NK-92 treated with Interleukin-12 subunit alpha and Interleukin-12 subunit beta, amount 100 ng/mL, for 24 hours (cell line): ENCODE results near the gene CLHC1.

ENCODE experiments used
- DNase-seq: peaks from one replicate; lab custom pipeline; 2025; lab: John Stamatoyannopoulos, UW

Gene CLHC1

DNA sequence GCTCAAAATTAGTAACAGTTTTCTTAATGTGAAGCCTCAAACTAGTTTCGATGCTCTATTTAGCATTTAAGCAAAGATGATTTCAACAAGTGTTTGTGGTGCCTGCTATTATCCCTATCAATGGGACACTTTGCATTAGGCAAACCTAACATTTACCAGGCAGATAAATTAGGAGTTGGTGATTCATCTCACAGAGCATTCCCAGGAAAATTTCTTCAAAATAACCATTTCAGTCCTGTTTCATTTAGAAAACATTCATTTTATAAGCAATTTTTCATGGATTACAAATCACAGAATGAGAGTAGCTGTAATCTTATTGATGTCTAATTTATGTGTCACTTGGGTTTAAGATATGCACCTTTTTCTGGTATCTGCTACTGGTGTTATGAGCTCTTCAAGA, 62.7 kb downstream of the CLHC1 start:
- DNase-seq = no peak

DNA sequence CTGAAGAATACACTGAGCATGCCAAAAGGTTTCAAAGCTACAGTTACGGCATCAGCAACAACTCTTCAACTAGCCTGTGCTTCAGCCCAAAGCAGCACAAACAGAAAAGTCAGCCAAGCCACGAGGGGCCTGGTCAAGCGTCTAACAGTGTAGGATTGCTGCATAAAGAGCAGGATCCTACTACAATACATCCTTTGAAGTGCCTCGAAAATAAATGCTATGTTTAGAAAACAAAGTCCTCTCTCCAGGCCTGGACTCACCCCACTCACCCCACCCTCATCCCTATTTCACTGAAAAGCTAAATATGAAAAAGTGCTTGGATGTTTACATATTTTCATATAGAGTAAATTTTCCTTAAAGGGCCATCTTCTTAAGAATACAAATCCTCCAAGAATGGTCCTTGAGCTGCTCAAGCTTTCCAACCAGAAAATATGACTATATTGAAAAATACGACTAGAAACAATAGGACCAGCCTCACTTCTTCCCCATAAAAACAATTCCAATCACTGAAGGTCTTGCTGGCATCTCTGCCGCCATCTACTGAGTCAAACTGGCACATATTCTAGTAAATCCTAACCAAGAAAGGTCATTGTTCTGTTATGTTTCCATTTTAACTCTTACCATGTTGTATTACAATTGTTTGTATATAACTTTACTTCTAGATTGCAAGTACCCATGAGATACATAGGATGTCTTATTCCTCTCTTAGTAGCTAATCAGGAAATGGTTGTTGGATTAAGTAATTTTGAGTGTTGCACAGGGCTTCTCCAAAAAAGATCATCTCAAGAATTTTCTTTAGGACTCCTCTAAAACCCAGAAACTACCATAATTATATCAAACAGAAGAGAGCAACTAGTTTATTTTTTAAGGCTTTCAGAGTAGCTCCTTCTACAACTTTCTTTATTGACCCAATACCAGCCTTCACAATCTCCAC, 63.6 kb downstream of the CLHC1 start:
- no peak for DNase-seq

DNA sequence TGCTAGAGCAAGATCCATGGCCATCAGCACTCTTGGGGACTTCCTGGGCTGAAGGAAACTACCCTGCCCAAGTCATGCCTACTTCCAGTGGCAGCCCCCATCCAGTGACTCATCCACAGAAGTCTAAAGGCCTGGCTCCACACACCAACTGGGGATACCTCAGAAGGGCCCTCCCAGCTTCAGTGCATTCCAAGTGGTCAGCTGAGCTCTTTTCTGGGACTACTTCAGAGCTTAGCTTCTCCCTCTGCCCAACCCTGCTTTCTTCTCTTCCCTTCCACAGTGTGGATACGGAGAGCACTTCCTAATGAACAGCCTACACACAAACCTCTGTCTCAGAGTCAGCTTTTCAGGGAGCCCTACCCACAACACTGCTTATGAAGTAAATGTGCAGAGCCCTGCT, 66.5 kb downstream of the CLHC1 start:
- no peak for DNase-seq

DNA sequence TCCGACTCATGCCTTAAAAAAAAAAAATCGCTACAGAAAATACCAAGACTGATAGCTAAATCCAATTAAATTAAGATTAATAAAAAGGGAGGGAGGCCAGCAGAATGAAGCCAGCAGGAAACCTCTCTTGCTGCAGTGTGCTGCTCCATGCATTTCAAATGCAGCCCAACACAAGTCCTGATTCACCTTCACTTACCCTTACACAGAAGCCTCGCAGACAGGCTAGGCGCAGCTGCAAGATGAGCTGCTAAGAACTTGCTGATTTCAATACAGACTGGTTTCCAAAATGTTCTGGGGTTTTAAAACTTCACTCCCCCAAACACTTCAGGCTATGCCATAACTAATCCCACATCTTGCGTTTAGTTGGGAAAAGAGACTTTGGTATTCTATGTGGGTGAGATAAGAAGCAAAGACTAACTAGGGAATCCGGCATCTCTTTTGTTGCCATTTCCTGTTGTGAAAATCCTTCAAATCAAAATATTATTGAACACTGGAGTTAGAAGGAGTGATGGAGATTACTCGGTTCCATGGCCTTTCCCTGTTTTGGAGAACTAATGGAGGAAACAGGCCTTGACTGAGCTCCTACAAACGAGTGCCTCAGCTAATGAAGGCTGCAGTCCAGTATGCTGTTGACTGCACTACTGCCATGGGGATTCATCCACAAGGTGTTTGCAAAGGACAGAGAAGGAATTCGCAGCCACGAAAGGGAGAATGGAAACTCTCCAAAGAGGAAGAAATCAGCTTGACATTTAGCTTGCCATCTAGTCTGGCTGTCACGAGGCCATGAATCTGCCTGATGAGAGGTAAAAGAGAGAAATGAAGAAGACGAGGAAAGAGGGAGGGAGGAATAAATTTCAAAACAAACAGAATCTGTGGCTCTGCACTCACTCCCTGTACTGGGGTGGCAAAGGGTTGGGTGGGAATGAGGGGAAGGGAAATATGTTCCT, 67.3 kb downstream of the CLHC1 start:
- DNase-seq = no peak

DNA sequence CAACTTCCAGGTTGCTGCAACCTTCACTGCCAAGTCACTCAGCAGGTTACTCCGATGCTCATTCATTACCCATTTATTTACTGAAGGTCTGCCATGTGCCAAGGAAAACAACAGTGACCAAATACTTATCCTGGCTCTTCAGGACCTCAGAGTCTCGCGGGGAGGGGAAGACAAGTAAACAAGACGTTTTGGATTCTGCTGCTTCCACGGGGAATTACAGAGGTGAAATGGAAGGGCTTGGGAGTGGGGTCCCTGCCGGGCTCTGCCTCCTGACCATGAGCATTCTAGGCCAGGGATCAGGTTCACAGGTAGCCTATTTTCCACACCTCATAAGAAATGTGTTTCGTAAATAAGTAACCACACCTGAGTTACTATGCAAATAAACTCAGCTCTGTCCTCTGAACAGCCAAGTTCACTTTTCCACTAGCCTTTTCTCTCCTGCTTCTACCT, 68.1 kb downstream of the CLHC1 start:
- DNase-seq = no peak

DNA sequence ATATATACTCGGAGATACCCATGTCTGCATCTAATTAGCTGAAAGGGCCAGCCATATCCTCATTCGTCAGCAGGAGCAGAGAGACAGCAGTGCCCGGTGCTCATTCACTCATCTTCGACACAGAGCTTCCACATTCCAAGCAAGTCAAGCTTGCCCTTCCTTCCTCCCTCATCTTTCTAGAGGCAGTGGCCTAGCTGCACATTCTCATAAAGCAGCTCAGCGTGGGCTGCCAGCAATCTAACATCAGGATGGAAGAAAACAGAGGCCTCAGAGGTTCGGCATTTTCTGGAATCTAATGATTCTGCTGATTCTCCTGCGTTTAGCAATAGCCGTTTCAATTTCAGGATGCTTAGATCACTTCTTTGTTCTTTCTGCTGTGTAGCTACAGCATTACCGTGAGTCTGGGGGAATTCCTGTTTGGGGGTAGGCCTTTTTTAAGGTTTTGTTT, 68.8 kb downstream of the CLHC1 start:
- no peak for DNase-seq

DNA sequence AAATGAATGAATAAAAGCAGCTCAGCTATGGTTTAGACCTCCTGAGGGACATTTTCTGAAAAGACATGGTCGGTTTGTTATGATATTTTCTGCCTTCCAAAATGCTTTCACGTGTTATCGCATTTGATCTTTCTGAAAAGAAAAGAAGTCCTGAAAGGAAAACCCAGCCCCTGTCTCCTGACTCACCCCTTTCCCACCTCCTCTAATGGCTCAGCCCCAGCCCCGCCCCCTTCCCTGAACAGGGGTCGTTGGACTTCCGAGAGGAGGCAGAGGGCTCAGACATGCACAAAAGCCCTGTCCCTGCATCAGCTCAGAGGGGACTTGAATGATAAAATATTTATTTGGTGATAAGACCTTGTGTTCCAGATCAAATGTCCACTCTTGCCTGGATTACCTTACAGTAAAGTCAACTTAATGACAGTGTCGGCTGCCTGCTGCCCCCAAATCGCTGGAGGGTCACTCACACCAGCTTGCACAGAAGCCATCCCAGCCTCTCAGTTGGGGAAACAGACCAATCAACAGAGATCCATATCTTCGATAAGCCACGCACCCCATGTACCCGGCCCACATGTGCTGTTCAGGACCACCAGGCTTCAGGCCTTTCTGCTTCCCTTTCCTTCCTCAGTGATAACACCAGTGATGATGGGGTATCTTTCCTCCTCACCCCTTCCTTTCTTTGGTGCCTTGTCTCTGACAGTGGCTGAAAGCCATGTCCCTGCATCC, 69.6 kb downstream of the CLHC1 start:
- no peak for DNase-seq

DNA sequence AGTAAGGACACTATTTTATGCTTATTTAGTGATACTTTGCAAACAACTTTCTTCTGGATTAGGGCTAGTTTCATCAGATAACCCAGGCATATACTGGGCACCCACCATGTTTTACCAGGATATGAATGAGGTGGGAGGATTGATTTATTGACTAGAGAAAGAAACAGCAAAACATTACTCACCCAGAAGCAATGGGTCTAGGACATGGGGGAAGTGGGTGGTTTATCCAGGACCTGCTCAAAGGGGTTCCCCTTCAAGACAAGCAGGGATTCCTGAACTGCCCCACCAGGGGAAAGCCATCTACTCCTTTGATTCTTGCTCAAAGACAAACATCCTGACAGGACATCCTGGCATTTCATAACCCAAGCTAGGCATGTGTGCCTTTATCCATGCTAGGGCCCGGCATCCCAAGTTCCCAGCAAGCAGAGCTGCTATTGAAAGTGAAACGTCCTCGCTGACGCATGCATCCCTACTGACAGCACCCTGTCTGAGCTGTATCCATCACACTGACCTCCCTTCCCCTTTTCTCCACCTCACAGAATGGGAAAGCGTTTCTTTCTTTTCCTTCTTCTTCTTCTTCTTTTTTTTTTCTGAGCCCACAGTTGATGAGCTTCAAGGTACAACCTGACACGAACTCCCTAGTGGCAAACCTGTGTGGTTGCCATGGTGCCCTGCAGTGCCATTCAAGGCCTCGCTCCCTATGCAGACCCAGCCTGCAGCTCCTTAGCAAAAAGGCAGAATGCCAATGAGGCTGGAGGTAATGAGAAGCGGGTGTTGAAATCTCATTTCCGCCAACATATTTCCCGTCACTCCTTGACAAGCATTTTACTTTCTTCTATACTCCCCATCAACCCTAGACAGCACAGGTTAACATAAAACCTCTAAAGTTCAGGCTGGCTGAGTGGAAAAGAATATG, 70.5 kb downstream of the CLHC1 start:
- DNase-seq = no peak

DNA sequence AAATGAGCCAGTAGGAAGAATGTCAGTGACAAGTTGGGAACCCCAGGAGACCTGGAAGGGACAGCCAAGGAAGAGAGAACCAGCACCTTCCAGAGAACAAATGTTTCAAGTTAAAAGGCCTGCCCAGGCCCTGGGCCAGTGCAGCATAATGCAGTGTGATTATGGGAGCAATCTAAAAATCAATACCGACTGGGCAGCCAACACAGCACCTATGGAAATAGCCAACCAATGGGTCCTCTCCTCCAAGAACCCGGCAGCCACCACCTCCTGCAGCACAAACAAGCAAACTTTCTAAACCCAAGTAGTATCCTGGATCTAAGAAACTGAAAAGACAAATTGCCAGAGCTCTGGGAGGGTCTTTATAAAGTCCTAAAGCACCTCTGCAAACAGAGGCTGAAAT, 71.7 kb downstream of the CLHC1 start:
- no peak for DNase-seq

DNA sequence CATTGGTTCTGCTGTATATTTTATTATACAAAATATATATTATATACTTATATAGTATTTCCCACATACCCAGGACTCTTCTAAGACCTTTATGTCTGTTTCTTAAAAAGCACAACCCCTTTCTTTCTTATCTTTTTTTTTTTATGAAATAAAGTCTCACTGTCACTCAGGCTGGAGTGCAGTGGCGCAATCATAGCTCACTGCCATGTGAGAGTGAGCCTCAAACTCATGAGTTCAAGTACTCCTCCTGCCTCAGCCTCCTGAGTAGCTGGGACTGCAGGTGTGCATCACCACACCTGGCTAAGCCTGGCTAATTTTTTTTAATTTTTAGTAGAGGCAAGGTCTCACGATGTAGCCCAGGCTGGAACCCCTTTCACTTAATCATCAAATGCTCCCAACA, 72.3 kb downstream of the CLHC1 start:
- no peak for DNase-seq

DNA sequence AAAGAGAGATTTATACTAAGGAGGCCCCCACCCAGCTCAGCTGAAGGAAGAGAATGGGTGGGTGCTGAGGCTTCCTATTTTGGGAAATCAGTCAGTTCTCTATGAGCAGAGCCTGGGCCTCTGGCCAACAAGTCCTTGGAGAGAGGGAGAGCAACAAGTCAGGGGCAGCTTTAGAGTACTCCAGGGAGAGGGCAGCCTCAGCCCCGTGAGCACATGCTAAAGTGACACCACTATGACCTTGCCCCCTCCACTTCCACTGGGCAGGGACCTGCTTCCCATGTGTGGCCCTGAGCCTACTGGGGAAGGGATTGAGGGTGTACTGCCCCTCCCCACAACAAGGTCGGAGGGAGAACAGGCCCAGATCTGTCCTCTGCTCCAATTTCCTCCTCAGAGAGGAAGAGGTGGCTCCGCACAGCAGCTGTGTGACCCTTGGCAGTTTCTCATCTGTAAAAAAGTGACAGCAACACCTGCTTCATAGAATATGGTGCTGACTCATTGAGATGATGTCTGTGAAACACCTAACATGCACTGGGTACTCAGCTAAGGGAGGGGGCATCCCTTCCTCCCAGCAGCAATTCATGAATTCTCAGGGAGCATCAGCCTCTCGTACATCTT, 72.9 kb downstream of the CLHC1 start:
- DNase-seq = no peak

DNA sequence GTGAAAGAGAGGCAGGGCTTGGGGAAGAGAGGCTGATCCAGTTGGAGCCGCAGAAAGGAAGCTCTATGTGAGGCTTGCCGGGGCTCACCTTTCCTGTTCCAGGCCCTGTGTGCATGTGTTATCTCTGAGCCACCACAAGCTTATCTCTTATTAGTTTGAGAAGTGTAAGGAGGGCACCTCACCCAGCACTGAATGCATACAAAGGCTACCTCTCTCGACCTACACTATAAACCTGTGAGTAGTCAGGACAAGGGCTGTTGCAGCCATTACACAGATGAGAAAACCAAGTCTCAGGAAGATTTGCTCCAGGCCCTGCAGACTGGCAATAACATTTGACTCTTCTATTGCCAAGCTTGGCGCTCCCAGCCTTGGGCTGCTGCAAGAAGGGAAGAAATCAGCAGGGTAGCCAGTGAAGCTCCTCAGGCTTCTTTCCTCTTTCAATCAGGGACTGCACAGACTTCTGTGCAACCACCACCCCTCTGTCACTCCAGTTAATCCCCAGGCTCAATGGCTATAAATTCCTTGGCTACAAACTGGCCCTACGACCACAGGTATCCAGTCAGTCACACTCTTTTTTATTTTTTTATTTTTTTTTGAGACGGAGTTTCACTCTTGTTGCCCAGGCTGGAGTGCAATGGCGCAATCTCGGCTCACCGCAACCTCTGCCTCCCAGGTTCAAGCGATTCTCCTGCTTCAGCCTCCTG, 73.8 kb downstream of the CLHC1 start:
- no peak for DNase-seq

DNA sequence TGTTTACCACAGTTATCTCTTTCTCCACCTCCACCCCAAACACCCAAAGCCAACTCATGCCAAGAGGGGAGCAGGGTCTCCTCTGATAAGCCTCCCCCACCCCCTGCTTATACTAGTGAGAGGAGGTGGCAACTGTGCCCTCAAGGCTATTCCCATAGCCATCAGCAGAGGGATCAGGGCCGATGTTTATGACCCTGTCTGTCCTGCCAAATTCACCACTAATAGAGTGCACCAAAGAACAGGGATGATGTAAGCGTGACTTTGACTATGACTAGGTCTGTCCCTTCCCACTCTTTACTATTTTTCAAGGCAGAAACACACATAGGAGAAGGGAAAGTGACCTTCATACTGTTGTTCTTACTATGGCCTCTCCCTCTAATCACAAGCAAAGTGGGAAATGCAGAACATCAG, 74.6 kb downstream of the CLHC1 start:
- no peak for DNase-seq

DNA sequence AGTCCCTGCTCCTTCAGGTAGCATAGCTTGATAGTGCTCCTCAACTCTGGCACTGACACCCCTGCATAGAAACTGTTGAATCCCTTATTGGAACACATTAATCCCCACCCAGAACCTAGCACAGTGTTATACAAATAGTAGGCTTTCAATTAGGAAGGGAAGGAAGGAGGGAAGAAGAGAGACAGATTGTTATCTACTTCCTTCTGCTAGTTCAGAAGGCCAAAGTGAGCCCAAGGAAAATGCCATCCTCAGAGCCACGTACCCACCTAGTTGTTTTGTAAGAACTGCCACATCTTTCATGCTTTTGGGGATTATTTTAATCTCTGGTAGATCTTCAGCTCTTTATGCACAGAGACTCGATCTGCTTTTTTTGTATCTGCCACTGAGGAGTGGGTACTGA, 75.1 kb downstream of the CLHC1 start:
- no peak for DNase-seq

DNA sequence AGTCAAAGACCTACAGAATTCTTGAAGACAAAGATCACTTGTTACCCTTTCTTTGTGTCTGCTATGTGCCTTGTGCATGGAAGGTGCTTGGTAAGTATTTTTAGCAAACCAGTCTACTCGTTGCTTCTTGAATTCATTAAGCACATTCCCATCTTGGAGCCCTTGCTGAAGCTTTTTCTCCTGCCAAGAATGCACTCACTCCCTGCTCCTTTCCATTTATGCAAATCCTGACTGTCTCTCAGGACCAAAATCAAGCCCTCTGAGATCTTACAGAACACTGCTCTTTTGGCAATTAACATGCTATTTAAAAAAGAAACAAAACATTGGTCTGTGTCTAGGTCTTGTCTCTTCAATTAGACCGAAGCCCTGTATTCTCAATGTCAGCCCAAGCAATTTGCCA, 75.8 kb downstream of the CLHC1 start:
- no peak for DNase-seq

DNA sequence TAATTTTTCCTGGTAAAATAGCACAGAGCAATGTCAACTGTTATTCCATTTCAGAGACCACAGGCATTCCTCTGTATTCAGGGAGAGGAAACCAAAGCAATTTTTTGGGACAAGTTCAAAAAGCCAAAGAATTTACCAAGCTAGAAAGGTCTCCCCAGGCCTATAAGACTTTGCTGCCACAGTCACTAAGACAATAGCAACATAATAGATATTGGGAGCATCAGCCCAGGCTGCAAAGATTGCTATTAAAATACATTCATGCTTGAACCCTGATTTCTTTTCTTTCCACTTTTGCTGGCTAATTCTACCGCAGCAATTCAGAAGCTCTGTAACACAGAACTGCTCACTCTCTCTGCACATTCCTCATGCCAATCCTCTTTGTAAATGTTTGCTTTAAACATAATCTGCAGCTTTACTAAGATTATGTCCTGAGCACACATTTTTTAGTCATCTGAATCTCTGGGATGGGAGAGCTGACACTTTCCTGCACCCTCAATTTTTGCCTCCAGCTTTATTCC, 76.3 kb downstream of the CLHC1 start:
- DNase-seq = no peak

DNA sequence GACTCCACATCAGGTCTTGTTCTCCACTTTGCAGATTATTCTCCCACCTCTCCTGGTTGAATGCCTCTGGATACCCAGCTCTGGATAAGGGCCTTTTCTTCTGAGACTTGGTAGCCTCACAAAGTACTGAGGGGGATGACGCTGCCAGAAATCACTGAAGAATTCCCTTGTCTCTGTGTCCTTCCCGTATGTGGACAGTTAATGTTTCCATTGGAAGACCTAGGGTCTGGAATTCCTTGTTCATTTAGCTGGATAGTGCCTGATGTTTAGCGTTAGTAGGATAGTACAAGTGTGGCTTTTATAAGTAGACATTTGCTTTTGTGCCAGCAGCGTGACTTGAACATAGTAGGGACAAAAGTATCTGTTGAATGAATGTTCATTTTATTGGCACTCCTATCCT, 76.9 kb downstream of the CLHC1 start:
- no peak for DNase-seq

DNA sequence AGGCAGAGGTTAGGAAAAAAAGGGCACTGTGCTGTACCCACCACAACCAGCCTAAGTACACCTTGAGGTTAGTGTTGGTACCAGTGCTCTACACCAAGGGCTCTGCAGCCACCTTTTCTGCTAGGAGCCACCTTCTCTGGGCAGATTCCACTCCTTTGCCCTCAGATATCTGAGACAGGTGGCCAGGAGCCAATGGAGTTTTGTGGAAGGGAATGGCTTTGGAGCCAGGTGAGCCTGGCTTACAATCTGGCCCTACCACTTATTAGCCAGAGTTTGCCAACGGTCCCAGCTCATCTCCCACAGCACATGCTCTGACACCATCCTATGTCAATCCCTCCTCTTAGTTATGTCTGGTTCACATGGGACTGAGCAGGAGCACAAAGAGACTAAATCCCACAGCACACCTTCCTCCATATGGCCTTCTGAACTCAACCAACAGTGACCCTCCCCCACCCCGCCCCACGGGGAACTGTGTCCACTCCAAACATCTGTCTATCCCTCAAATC, 77.5 kb downstream of the CLHC1 start:
- DNase-seq = no peak

DNA sequence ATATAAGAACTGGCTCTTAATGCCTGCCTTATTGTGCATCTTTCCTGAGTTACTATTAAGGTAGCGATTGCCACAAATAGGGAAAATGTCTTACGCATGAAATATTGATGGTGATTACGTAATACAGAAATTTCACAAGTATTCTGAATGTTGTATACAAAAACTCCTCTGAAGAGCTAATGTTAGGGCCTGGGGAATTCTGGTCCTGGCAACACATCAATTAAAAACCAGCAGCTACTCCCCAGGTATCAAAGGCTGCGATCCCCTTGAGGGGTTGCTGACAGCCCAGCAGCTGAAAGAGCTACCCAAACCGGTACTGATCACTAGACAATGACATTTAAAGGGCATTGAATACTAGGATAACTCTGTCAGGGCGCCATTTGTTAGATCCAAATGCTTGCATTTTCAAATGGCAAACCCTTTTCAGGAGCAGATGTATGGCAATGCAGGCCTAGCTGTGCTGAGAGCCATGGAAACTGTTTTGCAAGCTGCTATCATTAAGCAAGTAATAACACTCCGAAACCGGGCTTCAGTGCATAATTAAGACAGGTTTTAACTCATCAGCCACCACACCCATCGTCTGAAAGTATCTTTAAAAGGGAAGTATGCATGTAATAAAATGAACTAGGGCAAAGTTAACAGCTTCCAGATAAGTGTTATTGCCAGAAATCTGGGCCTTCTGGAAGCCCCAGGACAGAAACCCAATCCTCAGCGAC, 78.4 kb downstream of the CLHC1 start:
- no peak for DNase-seq
